BE2C (cell line): ENCODE results near the gene TMEM250. TPM values are rescaled to one million over a fixed set of nuclear protein-coding genes. Genes with fewer than 3 reads are reported as not detected.

Experiments
- DNase-seq: peaks from one replicate; pipeline ENCODE4 v3.0.0-alpha.2; 2020
- H3K27me3 ChIP-seq: fragments of 250-450 bp; sonication (Bioruptor Pico); 2 replicates; pipeline ENCODE4 v1.5.1; 2020; ENCODE audit warnings: mild to moderate bottlenecking
- H3K36me3 ChIP-seq: fragments of 250-450 bp; sonication (Bioruptor Pico); 2 replicates; pipeline ENCODE4 v1.5.1; 2020; ENCODE audit warnings: mild to moderate bottlenecking
- H3K4me1 ChIP-seq: fragments of 250-450 bp; sonication (Bioruptor Pico); 2 replicates; pipeline ENCODE4 v1.5.1; 2020
- H3K4me3 ChIP-seq: 2 replicates; pipeline ENCODE4 v1.5.1; 2011; ENCODE audit warnings: low read depth, low read length
- H3K9me3 ChIP-seq: fragments of 250-450 bp; sonication (Bioruptor Pico); 2 replicates; pipeline ENCODE4 v1.5.1; 2020
- polyA plus RNA-seq: library from polyadenylated mRNA; unstranded; fragments of >200 nt; gene quantifications from one replicate; pipeline ENCODE4 v1.2.1, GENCODE V29; 2012; ENCODE audit warnings: low read depth, missing spikeins; ENCODE audit not compliant: insufficient read length, insufficient read depth
- TF ChIP-seq, protein P1 (sequence below): IDR thresholded peaks from 2 replicates; pipeline ENCODE4 v1.5.1; 2012; ENCODE audit warnings: mild to moderate bottlenecking, low read depth, low read length

TMEM250 gene, protein sequence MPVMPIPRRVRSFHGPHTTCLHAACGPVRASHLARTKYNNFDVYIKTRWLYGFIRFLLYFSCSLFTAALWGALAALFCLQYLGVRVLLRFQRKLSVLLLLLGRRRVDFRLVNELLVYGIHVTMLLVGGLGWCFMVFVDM
- 50.2 TPM for polyA plus RNA-seq

DNA sequence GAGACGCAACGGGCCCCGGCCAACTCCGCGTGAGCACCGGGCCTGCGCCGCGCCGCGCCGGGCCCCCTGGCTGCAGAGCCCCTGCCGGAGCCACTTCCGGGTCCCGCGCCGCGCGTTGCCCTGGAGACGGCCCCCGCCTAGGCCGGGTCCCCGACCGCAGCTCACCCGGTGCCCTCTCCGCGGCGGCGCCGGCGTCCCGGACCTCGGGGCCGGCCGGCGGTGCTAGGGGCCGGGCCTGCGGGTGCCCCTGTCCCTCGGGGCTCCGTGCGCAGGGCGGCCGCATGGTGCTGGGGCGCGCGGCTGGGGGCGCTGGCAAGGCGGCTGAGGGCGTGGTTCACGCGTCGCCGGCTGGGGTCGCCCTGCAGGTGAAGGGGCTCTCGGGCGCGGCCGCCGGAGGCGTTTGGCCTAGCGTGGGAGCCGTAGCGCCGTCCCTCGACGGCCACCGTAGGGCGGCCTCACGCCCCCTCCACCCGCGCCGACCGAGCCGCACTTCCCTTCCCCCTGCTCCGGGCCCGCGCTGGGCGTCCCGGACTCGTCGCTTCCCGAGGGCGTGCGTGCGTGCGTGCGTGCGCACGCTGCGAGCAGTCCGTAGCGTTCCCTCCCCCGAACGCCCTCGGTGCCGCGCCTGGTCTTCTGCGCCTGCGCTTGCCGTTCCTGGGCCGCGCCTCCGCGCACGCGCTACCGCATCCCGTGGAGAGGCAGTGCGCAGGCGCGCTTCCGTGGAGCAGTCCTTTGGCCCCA lies at the start of gene TMEM250:
TSS of gene TMEM250 (minus strand) at position 556 of the 741 bp plus-strand sequence. CDS start 1,975 bp downstream, outside the sequence.
- H3K27me3 ChIP-seq, result no peaks in the 10 kb centered on the region
- H3K4me1 ChIP-seq, result peaks cover 3% of the 10 kb centered on the region
- H3K9me3 ChIP-seq, result no peaks in the 10 kb centered on the region
- peaks cover 23% of the 10 kb centered on the region for H3K36me3 ChIP-seq
- DNase-seq, result peak; percentile 98
- peak within 1 kb of the TSS; percentile 80 for H3K4me3 ChIP-seq
- TF ChIP-seq, protein P1, sequence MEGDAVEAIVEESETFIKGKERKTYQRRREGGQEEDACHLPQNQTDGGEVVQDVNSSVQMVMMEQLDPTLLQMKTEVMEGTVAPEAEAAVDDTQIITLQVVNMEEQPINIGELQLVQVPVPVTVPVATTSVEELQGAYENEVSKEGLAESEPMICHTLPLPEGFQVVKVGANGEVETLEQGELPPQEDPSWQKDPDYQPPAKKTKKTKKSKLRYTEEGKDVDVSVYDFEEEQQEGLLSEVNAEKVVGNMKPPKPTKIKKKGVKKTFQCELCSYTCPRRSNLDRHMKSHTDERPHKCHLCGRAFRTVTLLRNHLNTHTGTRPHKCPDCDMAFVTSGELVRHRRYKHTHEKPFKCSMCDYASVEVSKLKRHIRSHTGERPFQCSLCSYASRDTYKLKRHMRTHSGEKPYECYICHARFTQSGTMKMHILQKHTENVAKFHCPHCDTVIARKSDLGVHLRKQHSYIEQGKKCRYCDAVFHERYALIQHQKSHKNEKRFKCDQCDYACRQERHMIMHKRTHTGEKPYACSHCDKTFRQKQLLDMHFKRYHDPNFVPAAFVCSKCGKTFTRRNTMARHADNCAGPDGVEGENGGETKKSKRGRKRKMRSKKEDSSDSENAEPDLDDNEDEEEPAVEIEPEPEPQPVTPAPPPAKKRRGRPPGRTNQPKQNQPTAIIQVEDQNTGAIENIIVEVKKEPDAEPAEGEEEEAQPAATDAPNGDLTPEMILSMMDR, result no peak

DNA sequence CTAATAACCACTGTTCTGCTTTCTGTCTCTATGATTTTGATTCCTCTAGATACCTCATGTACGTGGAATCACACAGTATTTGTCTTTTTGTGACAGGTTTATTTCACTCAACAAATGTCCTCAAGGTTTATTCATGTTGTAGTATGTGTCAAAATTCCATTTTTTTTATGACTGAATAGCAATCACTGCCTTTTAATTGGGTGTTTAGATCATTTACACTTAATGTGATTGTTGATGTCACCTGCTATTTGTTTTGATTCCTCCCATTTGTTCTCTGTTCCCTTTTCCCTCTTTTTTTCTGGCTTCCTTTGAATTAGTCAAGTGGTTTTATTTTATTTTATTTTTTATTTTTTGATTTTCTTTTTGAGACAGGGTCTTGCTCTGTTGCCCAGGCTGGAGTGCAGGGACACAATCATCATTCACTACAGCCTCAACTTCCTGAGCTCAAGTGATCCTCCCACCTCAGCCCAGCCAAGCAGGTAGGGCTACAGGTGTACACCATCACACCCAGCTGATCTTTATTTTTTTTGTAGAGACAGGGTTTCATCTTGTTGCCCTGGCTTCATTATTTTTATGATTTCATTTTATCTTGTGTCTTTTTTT lies 44.7 kb upstream of the TMEM250 start:
- Histone ChIP-seq H3K36me3 (no peaks in the 10 kb centered on the region), H3K27me3 (no peaks in the 10 kb centered on the region), H3K9me3 (no peaks in the 10 kb centered on the region), H3K4me1 (no peaks in the 10 kb centered on the region), H3K4me3 (no peak overlapping the region)
- no peak for DNase-seq
- TF ChIP-seq, protein P1, result no peak

DNA sequence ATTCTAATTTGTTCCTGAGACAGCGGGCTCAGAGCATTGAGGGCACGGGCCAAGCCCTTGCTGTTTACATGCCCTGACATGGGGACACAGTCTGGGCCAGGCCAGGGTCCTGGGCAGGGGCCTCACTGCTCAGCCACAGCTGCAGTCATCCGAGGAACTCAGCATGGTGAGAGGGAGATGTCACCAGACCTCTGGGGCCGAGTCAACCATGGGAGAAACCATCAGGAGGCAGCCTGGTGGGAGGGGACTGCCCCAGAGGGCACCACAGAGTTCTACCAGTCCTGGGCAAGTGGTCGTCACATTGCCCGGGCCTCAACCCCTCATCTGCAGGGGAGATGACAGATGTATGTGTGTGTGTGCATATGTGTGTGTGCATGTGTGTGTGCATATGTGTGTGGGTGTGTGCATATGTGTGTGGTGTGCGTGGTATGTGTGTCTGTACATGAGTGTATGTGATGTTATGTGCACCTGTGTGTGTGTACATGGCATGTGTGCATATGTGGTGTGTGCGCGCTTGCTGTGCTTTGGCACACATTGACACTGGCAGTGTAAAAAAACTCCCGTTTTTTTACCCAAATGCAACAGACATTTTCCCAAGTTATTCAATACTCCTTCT lies 42.4 kb upstream of the TMEM250 start:
- peak; percentile 4 for DNase-seq
- TF ChIP-seq, protein P1, result no peak
- Histone ChIP-seq H3K36me3 (no peaks in the 10 kb centered on the region), H3K4me3 (no peak overlapping the region), H3K9me3 (no peaks in the 10 kb centered on the region), H3K4me1 (no peaks in the 10 kb centered on the region), H3K27me3 (no peaks in the 10 kb centered on the region)

DNA sequence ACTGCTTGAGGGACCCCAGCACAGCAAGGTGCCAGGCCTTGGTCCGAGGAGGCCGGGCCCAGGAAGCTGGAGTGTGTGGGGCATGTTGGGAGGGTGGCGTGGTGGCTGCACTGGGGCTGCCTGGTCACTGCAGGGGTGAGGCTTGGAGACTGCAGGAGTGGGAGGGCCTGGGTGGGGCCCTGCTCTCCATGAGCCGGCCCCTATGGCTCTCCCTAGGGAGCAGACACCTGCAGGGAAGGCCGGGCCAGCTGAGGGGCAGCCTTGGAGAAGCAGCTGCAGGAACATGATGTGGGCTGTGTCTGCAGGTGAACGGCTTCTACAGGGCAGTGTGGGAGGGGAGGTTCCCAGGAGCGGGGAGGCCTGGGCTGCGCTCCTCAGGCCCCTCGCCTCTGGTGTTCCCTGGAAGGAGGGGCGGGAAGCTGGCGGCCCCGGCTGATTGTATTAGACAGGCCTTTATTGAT lies 41.7 kb upstream of the TMEM250 start:
- no peaks in the 10 kb centered on the region for H3K27me3 ChIP-seq
- H3K9me3 ChIP-seq, result no peaks in the 10 kb centered on the region
- peak; percentile 21 for DNase-seq
- no peak overlapping the region for H3K4me3 ChIP-seq
- TF ChIP-seq, protein P1, result no peak
- H3K4me1 ChIP-seq, result no peaks in the 10 kb centered on the region
- no peaks in the 10 kb centered on the region for H3K36me3 ChIP-seq

DNA sequence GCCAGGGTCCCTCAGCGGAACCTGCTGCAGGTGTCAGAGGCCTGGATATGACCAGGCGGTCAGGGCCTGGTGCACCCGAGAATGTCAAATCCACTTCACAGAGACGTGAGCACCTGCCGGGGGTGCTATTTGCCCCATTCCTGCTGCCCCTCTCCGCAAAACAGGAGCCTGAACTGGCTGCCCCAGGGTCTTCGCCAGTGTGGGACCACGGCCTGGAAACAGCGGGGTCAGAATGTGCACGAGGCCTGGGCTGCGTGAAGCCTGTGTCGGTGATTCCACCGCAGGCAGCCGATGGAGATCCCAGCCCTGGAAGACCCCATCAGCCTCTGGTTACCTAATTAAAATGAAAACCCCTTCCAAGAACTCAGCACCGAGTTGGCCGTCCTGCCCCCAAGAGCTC lies 41.2 kb upstream of the TMEM250 start:
- Histone ChIP-seq H3K4me1 (no peaks in the 10 kb centered on the region), H3K4me3 (no peak overlapping the region), H3K9me3 (no peaks in the 10 kb centered on the region; the same call in 1 of the 2 replicates), H3K36me3 (no peaks in the 10 kb centered on the region), H3K27me3 (no peaks in the 10 kb centered on the region)
- DNase-seq, result no peak
- TF ChIP-seq, protein P1, result no peak
